Karpas-422 (cell line): ENCODE data around the gene C1orf87. TPM values are rescaled to one million over a fixed set of nuclear protein-coding genes. Genes with fewer than 3 reads are reported as not detected.

Source experiments
- DNase-seq: peaks from one replicate; pipeline ENCODE4 v3.0.0-alpha.2; 2015
- H2AFZ ChIP-seq: fragments of 200-600 bp; sonication (generic); 2 replicates; pipeline ENCODE4 v1.6.1; 2014; ENCODE audit warnings: antibody characterized with exemption, low read length, mixed read lengths
- H3K27ac ChIP-seq: fragments of 200-600 bp; sonication (generic); 2 replicates; pipeline ENCODE4 v1.5.1; 2014; ENCODE audit warnings: mild to moderate bottlenecking, low read length, moderate library complexity
- H3K27me3 ChIP-seq: fragments of 200-600 bp; sonication (generic); 2 replicates; pipeline ENCODE4 v1.6.1; 2014; ENCODE audit warnings: low read length, mixed read lengths
- H3K36me3 ChIP-seq: fragments of 200-600 bp; sonication (generic); 2 replicates; pipeline ENCODE4 v1.6.1; 2014; ENCODE audit warnings: low read length, mixed read lengths; ENCODE audit not compliant: insufficient read depth
- H3K4me1 ChIP-seq: fragments of 200-600 bp; sonication (generic); 2 replicates; pipeline ENCODE4 v1.6.1; 2014; ENCODE audit warnings: mild to moderate bottlenecking, low read length, mixed read lengths
- H3K4me2 ChIP-seq: fragments of 200-600 bp; sonication (generic); 2 replicates; pipeline ENCODE4 v1.6.1; 2014; ENCODE audit warnings: low read length, low read depth, mild to moderate bottlenecking; ENCODE audit not compliant: poor library complexity, severe bottlenecking
- H3K4me3 ChIP-seq: fragments of 200-600 bp; sonication (generic); 2 replicates; pipeline ENCODE4 v1.5.1; 2014; ENCODE audit warnings: mild to moderate bottlenecking, antibody characterized with exemption, low read length, mixed read lengths
- H3K79me2 ChIP-seq: fragments of 200-600 bp; sonication (generic); 2 replicates; pipeline ENCODE4 v1.6.1; 2014; ENCODE audit warnings: mild to moderate bottlenecking, low read length, mixed read lengths
- H3K9ac ChIP-seq: fragments of 200-600 bp; sonication (generic); 2 replicates; pipeline ENCODE4 v1.6.0; 2014; ENCODE audit warnings: low read length
- H3K9me2 ChIP-seq: fragments of 200-600 bp; sonication (generic), shearing (Covaris generic); replicated peaks from 2 replicates; pipeline ENCODE4 v1.6.0; 2014; ENCODE audit warnings: mild to moderate bottlenecking, low read length, moderate library complexity; ENCODE audit not compliant: insufficient read depth
- H3K9me3 ChIP-seq: fragments of 300-700, 200-600 bp; sonication (generic); 2 replicates; pipeline ENCODE4 v1.6.1; 2014; ENCODE audit warnings: low read length, mixed read lengths
- H4K20me1 ChIP-seq: fragments of 200-600 bp; sonication (generic); 2 replicates; pipeline ENCODE4 v1.6.1; 2014; ENCODE audit warnings: mild to moderate bottlenecking, antibody characterized with exemption, low read length, low read depth; ENCODE audit not compliant: insufficient read depth
- total RNA-seq: library from RNA; depleted of rRNA; stranded (reverse); fragments of >200 nt; shearing (Covaris generic); gene quantifications from 2 replicates; pipeline ENCODE4 v1.2.3, GENCODE V29; 2014; ENCODE audit warnings: low replicate concordance

The C1orf87 gene
- total RNA-seq, 1 experiment from 2014 or later: not detected

- no peaks in the 10 kb centered on the region for H3K4me1 ChIP-seq
These were observed 2.3 kb downstream of the C1orf87 start for GRCh38 chr1:60071296-60071695.

GRCh38 chr1:60069691-60070090 lies 3.9 kb downstream of the C1orf87 start:
- Histone ChIP-seq H4K20me1 (no peaks in the 10 kb centered on the region), H3K36me3 (no peaks in the 10 kb centered on the region), H3K4me1 (peaks cover 10% of the 10 kb centered on the region; the same call in 1 of the 2 replicates), H3K4me2 (no peak overlapping the region), H3K9ac (no peak overlapping the region), H3K79me2 (no peaks in the 10 kb centered on the region), H3K9me3 (no peaks in the 10 kb centered on the region), H2AFZ (no peak overlapping the region), H3K27me3 (no peaks in the 10 kb centered on the region), H3K27ac (no peak overlapping the region), H3K9me2 (no peaks in the 10 kb centered on the region), H3K4me3 (no peak overlapping the region)
- no peak for DNase-seq

More at GRCh38 chr1:60071296-60071695, 2.3 kb downstream of the C1orf87 start:
- Histone ChIP-seq H3K4me3 (no peak overlapping the region), H3K9ac (no peak overlapping the region), H3K4me2 (no peak overlapping the region), H2AFZ (no peak overlapping the region), H3K36me3 (no peaks in the 10 kb centered on the region), H3K27me3 (no peaks in the 10 kb centered on the region), H3K27ac (no peak overlapping the region), H3K9me2 (no peaks in the 10 kb centered on the region), H4K20me1 (no peaks in the 10 kb centered on the region), H3K9me3 (no peaks in the 10 kb centered on the region), H3K79me2 (no peaks in the 10 kb centered on the region)
- no peak for DNase-seq

GRCh38 chr1:60068393-60069045 lies 5.1 kb downstream of the C1orf87 start:
- H3K4me2 ChIP-seq: no peak overlapping the region
- no peaks in the 10 kb centered on the region for H3K36me3 ChIP-seq
- peaks cover 10% of the 10 kb centered on the region; the same call in 1 of the 2 replicates for H3K4me1 ChIP-seq
- no peaks in the 10 kb centered on the region for H3K9me3 ChIP-seq
- no peaks in the 10 kb centered on the region for H3K27me3 ChIP-seq
- no peaks in the 10 kb centered on the region for H3K9me2 ChIP-seq
- H3K9ac ChIP-seq: no peak overlapping the region
- H3K27ac ChIP-seq: no peak overlapping the region
- H4K20me1 ChIP-seq: no peaks in the 10 kb centered on the region
- H2AFZ ChIP-seq: no peak overlapping the region
- H3K4me3 ChIP-seq: no peak overlapping the region
- no peak for DNase-seq
- H3K79me2 ChIP-seq: no peaks in the 10 kb centered on the region

- no peaks in the 10 kb centered on the region for H3K27me3 ChIP-seq
- H3K79me2 ChIP-seq: no peaks in the 10 kb centered on the region
- H3K36me3 ChIP-seq: no peaks in the 10 kb centered on the region
- H3K9ac ChIP-seq: no peak overlapping the region
- H3K27ac ChIP-seq: no peak overlapping the region
- H3K4me3 ChIP-seq: no peak overlapping the region
- H2AFZ ChIP-seq: no peak overlapping the region
- no peak for DNase-seq
- H3K4me1 ChIP-seq: peaks cover 10% of the 10 kb centered on the region; the same call in 1 of the 2 replicates
- H3K4me2 ChIP-seq: no peak overlapping the region
- no peaks in the 10 kb centered on the region for H4K20me1 ChIP-seq
- H3K9me3 ChIP-seq: no peaks in the 10 kb centered on the region
- H3K9me2 ChIP-seq: no peaks in the 10 kb centered on the region
These were observed 7.6 kb downstream of the C1orf87 start for GRCh38 chr1:60066001-60066400.

- no peaks in the 10 kb centered on the region for H3K27me3 ChIP-seq
- no peak overlapping the region for H3K4me2 ChIP-seq
- H2AFZ ChIP-seq: no peak overlapping the region
- peaks cover 10% of the 10 kb centered on the region; the same call in 1 of the 2 replicates for H3K4me1 ChIP-seq
- no peaks in the 10 kb centered on the region for H3K79me2 ChIP-seq
- no peaks in the 10 kb centered on the region for H3K36me3 ChIP-seq
- H3K4me3 ChIP-seq: no peak overlapping the region
- DNase-seq: no peak
- no peaks in the 10 kb centered on the region for H4K20me1 ChIP-seq
- no peak overlapping the region for H3K27ac ChIP-seq
- H3K9ac ChIP-seq: no peak overlapping the region
- no peaks in the 10 kb centered on the region for H3K9me2 ChIP-seq
- no peaks in the 10 kb centered on the region for H3K9me3 ChIP-seq
These were observed 8.4 kb downstream of the C1orf87 start for GRCh38 chr1:60065199-60065598.

GRCh38 chr1:60063561-60063960 lies 10.0 kb downstream of the C1orf87 start:
- Histone ChIP-seq H3K27me3 (no peaks in the 10 kb centered on the region), H4K20me1 (no peaks in the 10 kb centered on the region), H3K9me3 (no peaks in the 10 kb centered on the region), H2AFZ (no peak overlapping the region), H3K9me2 (no peaks in the 10 kb centered on the region), H3K4me2 (no peak overlapping the region), H3K27ac (no peak overlapping the region), H3K79me2 (no peaks in the 10 kb centered on the region), H3K4me3 (no peak overlapping the region), H3K4me1 (peaks cover 10% of the 10 kb centered on the region; the same call in 1 of the 2 replicates), H3K36me3 (no peaks in the 10 kb centered on the region), H3K9ac (no peak overlapping the region)
- no peak for DNase-seq

- no peak overlapping the region for H3K9ac ChIP-seq
- no peaks in the 10 kb centered on the region for H3K9me2 ChIP-seq
- DNase-seq: no peak
- H3K4me1 ChIP-seq: no peaks in the 10 kb centered on the region
- H3K36me3 ChIP-seq: no peaks in the 10 kb centered on the region
- H3K79me2 ChIP-seq: no peaks in the 10 kb centered on the region
- no peak overlapping the region for H2AFZ ChIP-seq
- no peaks in the 10 kb centered on the region for H3K9me3 ChIP-seq
- H3K4me2 ChIP-seq: no peak overlapping the region
- no peak overlapping the region for H3K4me3 ChIP-seq
- no peaks in the 10 kb centered on the region for H4K20me1 ChIP-seq
- H3K27ac ChIP-seq: no peak overlapping the region
- H3K27me3 ChIP-seq: no peaks in the 10 kb centered on the region
These were observed 14.1 kb downstream of the C1orf87 start for GRCh38 chr1:60059468-60059867.

GRCh38 chr1:60055336-60055735 lies 18.2 kb downstream of the C1orf87 start:
- no peak overlapping the region for H3K9ac ChIP-seq
- H2AFZ ChIP-seq: no peak overlapping the region
- no peak for DNase-seq
- H3K4me2 ChIP-seq: no peak overlapping the region
- H3K4me3 ChIP-seq: no peak overlapping the region
- H3K9me3 ChIP-seq: no peaks in the 10 kb centered on the region; the same call in 1 of the 2 replicates
- H3K36me3 ChIP-seq: no peaks in the 10 kb centered on the region
- no peaks in the 10 kb centered on the region for H3K9me2 ChIP-seq
- no peak overlapping the region for H3K27ac ChIP-seq
- H3K4me1 ChIP-seq: no peaks in the 10 kb centered on the region
- no peaks in the 10 kb centered on the region for H4K20me1 ChIP-seq
- no peaks in the 10 kb centered on the region for H3K27me3 ChIP-seq
- no peaks in the 10 kb centered on the region for H3K79me2 ChIP-seq
